GM21619 (cell line): Measurements from ENCODE around the gene CTSZ.
"Not testable (repeated sequence)": the region's sequence is repeated elsewhere in the genome, so short reads cannot be mapped to it uniquely, and the experiment has no call there.

Experiments
- ATAC-seq: cut with Tn5 transposase; IDR thresholded peaks from one replicate; pipeline ENCODE4 v1.9.1; 2021; ENCODE audit not compliant: unreplicated experiment

Gene CTSZ

DNA sequence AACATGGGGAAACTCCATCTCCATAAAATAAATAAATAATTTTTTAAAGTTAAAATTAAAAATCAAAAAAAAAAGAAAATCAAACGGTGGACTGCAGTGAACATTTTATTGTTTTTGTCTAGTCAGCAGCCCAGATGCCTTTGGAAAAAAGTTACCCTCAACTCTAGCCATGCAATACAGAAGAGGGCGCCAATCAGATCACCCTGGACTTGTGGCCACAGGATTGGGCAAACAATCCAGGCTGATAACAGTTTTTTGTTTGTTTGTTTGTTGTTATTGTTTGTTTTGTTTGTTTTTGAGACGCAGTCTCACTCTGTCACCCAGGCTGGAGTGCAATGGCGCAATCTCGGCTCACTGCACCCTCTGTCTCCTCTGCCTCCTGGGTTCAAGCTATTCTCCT is 56.5 kb downstream of the CTSZ start:
- no peak for ATAC-seq

DNA sequence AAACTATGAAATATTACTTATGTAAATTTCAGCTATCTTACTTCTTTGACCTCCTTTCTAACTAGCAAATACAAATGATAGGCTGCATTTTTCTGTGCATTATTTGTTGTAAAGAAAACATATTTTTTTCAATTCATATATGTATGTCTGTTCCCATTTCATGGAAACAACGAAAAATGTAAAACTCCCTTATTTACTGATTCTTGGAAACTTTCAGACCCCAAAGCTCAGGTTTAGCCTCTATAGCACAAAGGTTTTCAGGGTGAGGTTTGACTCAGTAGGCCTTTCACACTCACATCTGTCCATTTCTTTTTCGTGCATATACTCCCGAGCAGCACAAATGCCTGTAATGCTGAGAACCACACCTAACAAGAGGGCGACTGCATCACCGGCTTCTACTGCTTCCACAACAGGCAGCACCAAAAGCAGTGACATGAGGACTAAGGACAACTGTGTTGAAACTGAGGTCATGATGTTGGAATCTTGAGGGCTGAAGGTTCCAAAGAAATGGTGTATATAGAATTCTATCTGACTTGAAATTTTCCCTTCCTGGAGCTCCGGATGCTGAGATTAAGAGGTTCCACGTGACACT is 59.2 kb downstream of the CTSZ start:
- not testable (repeated sequence) for ATAC-seq

DNA sequence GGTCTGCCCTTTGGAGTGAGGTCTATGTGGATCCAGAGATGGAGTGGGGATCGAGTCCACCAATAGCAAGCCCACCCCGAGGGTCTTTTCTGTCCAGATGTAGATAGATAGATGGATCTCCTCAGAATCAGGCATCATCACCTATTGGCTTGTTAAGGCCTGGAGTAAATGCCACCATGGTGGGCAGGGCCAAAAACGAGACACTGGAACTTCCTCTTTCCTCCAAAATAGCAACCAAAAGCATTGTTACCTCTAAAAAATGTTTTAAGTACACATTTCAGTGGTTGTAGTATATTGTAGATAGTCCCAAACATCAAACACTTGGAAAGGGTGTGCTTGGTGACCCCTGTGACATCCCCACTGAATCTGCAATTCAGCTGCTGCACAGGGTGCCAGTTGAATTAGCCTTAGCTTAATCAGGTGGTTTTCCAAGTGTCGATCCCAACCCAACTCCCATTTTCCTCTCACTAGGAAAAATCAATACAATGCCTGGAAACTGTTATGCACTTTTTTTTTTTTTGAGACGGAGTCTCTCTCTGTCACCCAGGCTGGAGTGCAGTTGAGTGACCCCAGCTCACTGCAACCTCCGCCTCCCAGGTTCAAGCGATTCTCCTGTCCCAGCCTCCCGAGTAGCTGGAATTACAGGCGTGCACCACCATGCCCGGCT is 61.0 kb downstream of the CTSZ start:
- no peak for ATAC-seq
